Activated CD4-positive, CD25-positive, alpha-beta regulatory T cell treated with anti-CD3 and anti-CD28 coated beads, Interleukin-2, amount 50 U/mL, for 24 hours (primary cell): ENCODE data around the gene RBM28.
"Not testable (repeated sequence)": the region's sequence is repeated elsewhere in the genome, so short reads cannot be mapped to it uniquely, and the experiment has no call there.

Experiments
- ATAC-seq, 2 donors: fragments of 150-1000 bp; cut with Tn5 transposase; one replicate each; pipeline ENCODE4 v1.10.0; 2021; ENCODE audit warnings: mild to moderate bottlenecking in 1 of 2, moderate library complexity in 1 of 2

The RBM28 gene

DNA sequence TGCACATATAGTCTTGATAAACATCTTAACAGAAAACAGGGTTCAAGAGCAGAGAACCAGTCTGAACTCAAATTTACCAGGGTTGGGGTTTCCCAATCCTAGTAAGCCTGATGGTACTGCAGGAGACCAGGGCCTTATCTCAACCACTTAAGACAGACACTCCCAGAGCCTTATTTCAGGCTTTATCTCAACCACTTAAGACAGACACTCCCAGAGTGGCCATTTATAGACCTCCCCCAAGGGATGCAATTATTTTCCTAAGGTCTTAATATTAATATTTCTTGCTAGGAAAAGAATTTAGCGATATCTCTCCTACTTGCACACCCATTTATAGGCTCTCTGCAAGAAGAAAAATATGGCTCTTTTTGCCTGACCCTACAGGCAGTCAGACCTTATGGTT lies 63.3 kb downstream of the RBM28 start:
- ATAC-seq, result not testable (repeated sequence)

- no peak for ATAC-seq
Observed at GRCh38 chr7:128279124-128279713, 64.5 kb downstream of the RBM28 start.

- ATAC-seq, result no peak
Observed at GRCh38 chr7:128278366-128278765, 65.3 kb downstream of the RBM28 start.

- no peak for ATAC-seq
Observed at GRCh38 chr7:128275681-128276080, 68.0 kb downstream of the RBM28 start.

DNA sequence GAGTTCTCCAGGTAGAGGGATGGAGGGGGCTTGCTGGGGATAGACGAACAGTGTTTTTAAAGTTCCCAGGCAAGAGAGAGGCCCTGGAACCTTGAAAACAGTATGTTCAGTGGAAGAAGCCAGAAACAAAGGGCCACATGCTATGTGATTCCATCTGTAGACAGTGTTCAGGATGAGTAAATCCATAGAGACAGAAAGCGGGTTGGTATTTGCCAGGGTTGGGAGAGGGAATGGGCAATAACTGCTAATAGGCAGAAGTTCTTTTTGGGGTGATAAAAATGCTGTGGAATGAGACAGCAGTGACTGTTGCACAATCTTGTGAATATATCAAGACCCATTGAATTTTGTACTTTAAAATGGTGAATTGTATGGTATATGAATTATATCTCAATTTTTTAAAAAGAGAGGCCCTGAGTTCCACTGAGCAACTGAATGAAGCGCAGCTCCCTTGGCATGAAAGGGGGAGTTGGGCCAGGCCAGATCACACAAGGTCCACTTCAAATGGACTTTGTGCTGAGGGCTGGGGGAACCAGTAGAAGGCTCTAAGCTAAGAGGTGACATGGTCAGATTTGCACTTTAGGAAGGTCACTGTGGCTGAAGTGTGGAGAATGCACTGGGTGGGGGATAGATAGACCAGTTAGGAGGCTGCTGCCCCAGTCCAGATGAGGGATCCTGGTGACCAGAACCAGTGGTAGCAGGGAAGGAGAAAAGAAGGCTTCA lies 68.7 kb downstream of the RBM28 start:
- no peak for ATAC-seq

DNA sequence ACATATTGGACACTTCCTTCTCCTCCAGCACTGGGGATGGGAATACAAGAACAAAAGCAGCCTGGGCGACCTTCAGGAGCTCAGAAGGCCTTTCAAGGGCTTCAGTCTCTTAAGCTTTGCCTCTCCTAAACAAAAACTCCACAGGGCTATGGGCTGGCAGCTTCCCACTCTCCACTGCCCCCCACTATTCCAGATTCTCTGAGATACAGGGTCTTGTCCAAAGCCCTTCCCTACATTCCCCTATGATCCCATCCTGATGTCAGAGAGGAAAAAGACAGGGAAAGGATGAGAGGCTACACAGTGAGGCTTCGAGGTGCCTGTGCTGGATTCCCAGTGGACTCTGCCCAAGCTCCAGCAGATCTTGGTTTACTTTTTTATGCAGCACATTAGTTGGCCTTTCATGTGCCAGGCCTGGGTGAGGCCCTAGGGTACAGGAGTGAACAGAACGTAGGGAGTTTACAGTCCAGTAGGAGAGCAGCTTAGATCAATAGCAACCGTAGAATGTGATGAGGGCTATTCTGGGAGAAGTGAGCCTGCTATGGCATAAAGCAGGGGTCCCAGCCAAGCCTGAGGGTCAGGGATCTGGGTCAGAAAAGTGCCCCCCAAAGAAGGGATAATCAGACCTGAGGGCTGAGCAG lies 69.3 kb downstream of the RBM28 start:
- no peak for ATAC-seq

- ATAC-seq, result no peak
Observed at GRCh38 chr7:128271942-128272481, 71.7 kb downstream of the RBM28 start.

DNA sequence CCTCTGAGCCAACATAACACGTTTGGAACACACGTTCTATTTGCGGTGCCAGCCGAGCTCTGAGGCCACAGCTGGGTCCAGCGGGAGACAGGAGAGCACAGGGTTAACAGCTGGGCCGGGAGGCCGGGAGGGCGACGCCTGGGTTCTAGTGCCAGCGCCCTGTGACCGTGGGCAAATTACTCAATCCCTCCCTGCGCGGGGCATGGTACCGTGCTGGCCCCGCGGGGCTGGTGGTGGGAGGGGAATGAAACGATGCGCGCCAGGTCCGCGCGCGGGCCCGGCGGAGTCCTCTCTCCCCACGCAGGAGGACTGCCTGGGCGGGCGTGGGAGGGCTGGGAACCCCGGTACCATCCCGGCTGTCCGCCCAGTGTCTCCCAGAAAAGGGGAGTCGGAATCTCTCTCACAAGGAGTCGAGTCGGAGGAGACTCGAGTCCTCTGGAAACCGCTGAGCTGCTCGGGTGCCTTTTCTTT lies 72.2 kb downstream of the RBM28 start:
- ATAC-seq, result no peak

GRCh38 chr7:128270826-128271272 lies 72.9 kb downstream of the RBM28 start:
- ATAC-seq, result no peak

DNA sequence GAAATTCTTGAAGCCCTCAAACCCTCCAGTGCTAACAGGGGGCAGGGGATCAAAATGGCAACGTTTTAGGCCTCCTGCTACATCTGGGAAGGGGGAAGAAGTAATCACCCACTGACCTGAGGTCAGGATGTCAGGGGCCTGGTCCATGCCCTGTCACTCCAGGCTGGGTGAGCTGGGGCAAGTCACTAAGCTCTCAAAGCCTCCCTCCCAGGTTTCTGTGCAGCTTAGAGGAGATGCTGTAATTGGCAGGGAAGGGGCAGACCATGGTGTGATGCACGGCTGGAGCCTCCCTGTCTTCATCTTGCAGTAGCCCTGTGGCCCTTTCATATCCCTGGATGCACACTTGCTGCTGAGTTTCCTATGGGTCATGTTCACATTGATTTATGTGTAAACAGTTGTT lies 75.5 kb downstream of the RBM28 start:
- no peak for ATAC-seq

DNA sequence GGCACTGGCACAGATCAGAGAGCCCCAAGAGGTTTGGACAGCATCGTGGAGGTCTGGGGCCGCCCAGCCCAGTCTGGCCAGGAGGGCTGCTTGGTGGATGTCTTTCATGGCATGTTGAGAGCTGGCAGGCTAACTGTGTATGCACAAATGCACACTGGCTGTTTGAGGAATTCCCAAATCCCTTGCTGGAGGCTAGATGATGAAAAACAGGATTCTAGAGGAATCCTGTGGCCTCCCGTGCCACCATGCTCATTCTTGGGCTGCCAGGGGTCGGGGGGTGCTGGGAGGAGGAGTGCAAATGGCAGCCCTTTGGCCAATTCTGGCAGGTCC lies 76.1 kb downstream of the RBM28 start:
- ATAC-seq, result no peak

- ATAC-seq, result no peak
Observed at GRCh38 chr7:128266883-128267594, 76.7 kb downstream of the RBM28 start.

DNA sequence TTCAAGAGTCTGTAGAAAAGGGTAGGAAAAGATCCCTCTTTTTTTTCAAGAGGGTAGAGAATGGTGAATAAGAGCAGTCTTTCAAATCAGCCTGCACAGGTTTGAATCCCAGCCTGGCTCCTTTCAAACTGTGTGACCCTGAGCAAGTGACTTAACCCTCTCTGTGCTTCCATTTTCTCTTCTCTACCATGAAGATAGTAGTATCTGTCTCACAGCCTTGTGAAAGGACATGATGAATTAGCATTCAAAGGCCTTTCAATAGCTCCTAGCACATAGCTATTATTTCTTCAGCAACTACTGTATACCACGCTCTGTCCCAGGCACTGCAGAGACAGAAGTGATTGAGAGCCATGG lies 77.2 kb downstream of the RBM28 start:
- no peak for ATAC-seq

GRCh38 chr7:128265906-128266300 lies 77.8 kb downstream of the RBM28 start:
- no peak for ATAC-seq

GRCh38 chr7:128265156-128265905 lies 78.4 kb downstream of the RBM28 start:
- ATAC-seq, result no peak

DNA sequence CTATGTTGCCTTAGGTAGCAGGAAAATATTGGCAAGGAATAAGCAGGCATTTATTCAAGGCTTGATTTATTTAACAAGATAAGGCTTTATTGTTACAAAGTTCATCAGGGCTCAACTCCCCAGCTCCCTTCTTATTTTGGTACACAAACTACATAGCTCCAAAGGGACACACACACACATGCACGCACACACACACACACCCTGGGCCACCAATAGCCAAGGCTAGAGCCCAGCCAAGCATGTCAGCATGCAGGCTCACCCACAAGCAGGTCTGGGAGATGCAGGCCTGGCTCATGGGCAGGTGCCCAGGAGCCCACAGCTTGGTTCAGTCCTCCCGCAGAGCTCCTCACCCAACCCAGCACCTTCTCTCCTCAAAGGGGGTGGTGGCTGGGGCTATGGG lies 79.2 kb downstream of the RBM28 start:
- no peak for ATAC-seq

DNA sequence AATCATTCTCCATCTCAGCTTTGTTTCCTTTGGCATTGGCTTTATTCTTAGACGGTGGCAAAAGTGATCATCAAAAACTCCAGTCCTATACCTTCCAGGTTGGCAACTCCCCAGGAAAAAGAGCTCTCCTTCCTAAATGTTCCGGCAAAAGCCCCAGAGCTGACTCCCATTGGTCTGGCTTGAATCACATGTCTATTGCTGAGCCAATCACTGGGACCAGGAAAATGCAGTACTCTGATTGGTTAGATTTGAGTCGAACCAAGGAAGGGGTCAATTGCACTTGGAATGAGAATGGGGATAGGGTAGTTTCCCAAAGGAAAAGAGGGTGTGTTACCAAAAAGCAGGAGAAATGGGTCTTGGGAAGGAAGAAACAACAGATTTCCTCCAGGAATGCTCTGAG lies 80.3 kb downstream of the RBM28 start:
- no peak for ATAC-seq

- ATAC-seq, result no peak
Observed at GRCh38 chr7:128262273-128263028, 81.3 kb downstream of the RBM28 start.

GRCh38 chr7:128260069-128260795 lies 83.5 kb downstream of the RBM28 start:
- no peak for ATAC-seq

DNA sequence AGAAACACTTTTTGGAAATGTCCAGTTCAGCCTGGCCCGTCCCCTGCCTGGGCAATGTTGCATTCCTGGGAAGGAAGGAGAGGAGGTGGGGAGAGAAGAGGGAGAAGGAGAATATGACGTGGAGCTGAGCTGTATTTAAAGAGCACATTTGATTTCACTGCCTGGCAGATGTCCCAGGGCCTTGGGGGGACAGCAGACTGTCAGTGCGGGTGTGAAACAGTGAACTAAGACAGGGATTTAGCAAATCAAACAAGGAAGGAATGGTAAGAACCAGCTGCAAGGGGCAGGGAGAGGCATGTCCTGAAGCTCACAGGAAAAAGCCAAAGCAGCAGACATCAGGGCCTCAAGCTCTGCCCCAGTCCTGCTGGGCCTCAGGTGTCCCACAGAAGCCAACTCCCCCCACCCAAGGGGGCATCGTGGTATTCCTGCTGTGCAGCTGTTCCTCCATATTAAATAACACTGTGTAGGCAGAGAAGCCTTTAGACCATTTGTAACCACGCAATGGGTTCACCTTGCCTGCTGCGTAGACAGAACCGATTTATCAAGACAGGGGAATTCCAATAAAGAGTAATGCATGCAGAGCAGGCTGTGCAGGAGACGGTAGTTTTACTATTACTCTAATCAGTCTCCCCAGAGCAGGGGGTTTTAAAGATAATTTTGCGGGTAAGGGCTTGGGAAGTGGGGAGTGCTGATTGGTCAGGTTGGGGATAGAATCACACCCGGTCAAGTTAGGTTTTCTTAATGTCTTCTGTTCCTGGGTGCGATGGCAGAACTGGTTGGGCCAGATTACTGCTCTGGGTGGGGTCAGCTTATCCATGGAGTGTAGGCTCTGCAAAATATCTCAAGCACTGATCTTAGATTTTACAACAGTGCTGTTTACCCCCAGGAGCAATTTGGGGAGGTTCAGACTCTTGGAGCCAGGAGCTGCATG lies 84.3 kb downstream of the RBM28 start:
- no peak for ATAC-seq
